DMS153 treated with DMSO at 0.1 percent for 48 hours (cell line): Measurements from ENCODE around the gene UNC5C.
"Not testable (repeated sequence)": the region's sequence is repeated elsewhere in the genome, so short reads cannot be mapped to it uniquely, and the experiment has no call there.

ENCODE experiments used
- DNase-seq: peaks from one replicate; lab custom pipeline; 2025; ENCODE audit not compliant: unreplicated experiment; lab: John Stamatoyannopoulos, UW

The UNC5C gene

GRCh38 chr4:95183656-95184408 lies 364.9 kb downstream of the UNC5C start:
- no peak for DNase-seq

- no peak for DNase-seq
These were observed 366.8 kb downstream of the UNC5C start for GRCh38 chr4:95181996-95182306.

- no peak for DNase-seq
These were observed 367.4 kb downstream of the UNC5C start for GRCh38 chr4:95181243-95181995.

GRCh38 chr4:95180531-95181242 lies 368.1 kb downstream of the UNC5C start:
- no peak for DNase-seq

- DNase-seq = no peak
These were observed 369.8 kb downstream of the UNC5C start for GRCh38 chr4:95178938-95179337.

GRCh38 chr4:95171377-95171776 lies 377.4 kb downstream of the UNC5C start:
- DNase-seq = not testable (repeated sequence)

GRCh38 chr4:95170176-95170575 lies 378.6 kb downstream of the UNC5C start:
- no peak for DNase-seq

GRCh38 chr4:95167805-95168204 lies 381.0 kb downstream of the UNC5C start:
- DNase-seq = no peak

GRCh38 chr4:95165926-95166524 lies 382.7 kb downstream of the UNC5C start:
- DNase-seq = peak; percentile 59

GRCh38 chr4:95162867-95163266 lies 385.9 kb downstream of the UNC5C start:
- DNase-seq = no peak

- DNase-seq = no peak
These were observed 386.8 kb downstream of the UNC5C start for GRCh38 chr4:95161781-95162469.

- DNase-seq = no peak
These were observed 389.4 kb downstream of the UNC5C start for GRCh38 chr4:95159384-95159783.

- DNase-seq = no peak
These were observed 390.1 kb downstream of the UNC5C start for GRCh38 chr4:95158626-95159025.

GRCh38 chr4:95158045-95158444 lies 390.7 kb downstream of the UNC5C start:
- DNase-seq = no peak

- no peak for DNase-seq
These were observed 391.2 kb downstream of the UNC5C start for GRCh38 chr4:95157596-95157995.

- no peak for DNase-seq
These were observed 392.4 kb downstream of the UNC5C start for GRCh38 chr4:95156452-95156765.

- no peak for DNase-seq
These were observed 392.9 kb downstream of the UNC5C start for GRCh38 chr4:95155759-95156451.

GRCh38 chr4:95153182-95153581 lies 395.6 kb downstream of the UNC5C start:
- no peak for DNase-seq

GRCh38 chr4:95151255-95151654 lies 397.5 kb downstream of the UNC5C start:
- no peak for DNase-seq

- DNase-seq = no peak
These were observed 405.8 kb downstream of the UNC5C start for GRCh38 chr4:95142932-95143331.

- DNase-seq = no peak
These were observed 407.4 kb downstream of the UNC5C start for GRCh38 chr4:95141361-95141760.
